Stimulated activated effector memory CD8-positive, alpha-beta T cell treated with anti-CD3 and anti-CD28 coated beads, Interleukin-12 subunit alpha, Interleukin-12 subunit beta, amount 100 ng/mL, for 72 hours (primary cell): Measurements from ENCODE around the gene HLCS.
A peak's percentile ranks its signal among the peaks of the same experiment; 100 is the strongest.

ENCODE experiments used
- ATAC-seq: fragments of 150-1000 bp; cut with Tn5 transposase; 2 replicates; pipeline ENCODE4 v1.10.0; 2021
- DNase-seq, 2 donors: peaks; one replicate each; pipeline ENCODE4 v3.0.0; 2021 to 2022; ENCODE audit warnings: low spot score in 2 of 2
- H3K27ac Mint-ChIP-seq: one replicate; pipeline ENCODE4 v1.8.0; 2022; ENCODE audit warnings: mild to moderate bottlenecking, mixed read lengths
- H3K36me3 Mint-ChIP-seq: one replicate; pipeline ENCODE4 v1.8.0; 2022; ENCODE audit warnings: mild to moderate bottlenecking, mixed read lengths
- H3K4me1 Mint-ChIP-seq: one replicate; pipeline ENCODE4 v1.8.0; 2022; ENCODE audit warnings: mixed read lengths
- H3K4me3 Mint-ChIP-seq: one replicate; pipeline ENCODE4 v1.8.0; 2022; ENCODE audit warnings: mild to moderate bottlenecking, mixed read lengths
- H3K9me3 Mint-ChIP-seq: one replicate; pipeline ENCODE4 v1.8.0; 2022; ENCODE audit warnings: mixed read lengths

The HLCS gene

GRCh38 chr21:36915696-36916245 lies 50.7 kb downstream of the HLCS start:
- ATAC-seq = no peak
- no peak overlapping the region for H3K27ac Mint-ChIP-seq
- no peaks in the 10 kb centered on the region for H3K36me3 Mint-ChIP-seq
- H3K4me3 Mint-ChIP-seq = no peak overlapping the region
- H3K4me1 Mint-ChIP-seq = peaks cover 32% of the 10 kb centered on the region
- no peak for DNase-seq
- no peaks in the 10 kb centered on the region for H3K9me3 Mint-ChIP-seq

- H3K4me3 Mint-ChIP-seq = no peak overlapping the region
- peaks cover 34% of the 10 kb centered on the region for H3K4me1 Mint-ChIP-seq
- no peaks in the 10 kb centered on the region for H3K9me3 Mint-ChIP-seq
- ATAC-seq (no peak), DNase-seq (no peak)
- H3K27ac Mint-ChIP-seq = no peak overlapping the region
- H3K36me3 Mint-ChIP-seq = peaks cover 2% of the 10 kb centered on the region
These were observed 51.3 kb downstream of the HLCS start for GRCh38 chr21:36915014-36915695.

GRCh38 chr21:36914244-36915013 lies 52.0 kb downstream of the HLCS start:
- ATAC-seq = no peak
- H3K4me1 Mint-ChIP-seq = peaks cover 41% of the 10 kb centered on the region
- H3K36me3 Mint-ChIP-seq = peaks cover 8% of the 10 kb centered on the region
- H3K9me3 Mint-ChIP-seq = no peaks in the 10 kb centered on the region
- H3K27ac Mint-ChIP-seq = peak overlapping the region; percentile 4
- DNase-seq = no peak
- H3K4me3 Mint-ChIP-seq = no peak overlapping the region

- ATAC-seq (no peak), DNase-seq (no peak)
- H3K4me1 Mint-ChIP-seq = peaks cover 42% of the 10 kb centered on the region
- H3K9me3 Mint-ChIP-seq = no peaks in the 10 kb centered on the region
- H3K4me3 Mint-ChIP-seq = no peak overlapping the region
- H3K27ac Mint-ChIP-seq = peak overlapping the region; percentile 99
- peaks cover 10% of the 10 kb centered on the region for H3K36me3 Mint-ChIP-seq
These were observed 53.0 kb downstream of the HLCS start for GRCh38 chr21:36913247-36914169.

- no peak for DNase-seq
- peak overlapping the region; percentile 99 for H3K27ac Mint-ChIP-seq
These were observed 55.7 kb downstream of the HLCS start for GRCh38 chr21:36910581-36911307.

GRCh38 chr21:36909901-36910561 lies 56.4 kb downstream of the HLCS start:
- peak in 1 of 2 donors; percentile 65 for DNase-seq
- Mint-ChIP-seq H3K4me1 (peaks cover 31% of the 10 kb centered on the region), H3K4me3 (peak overlapping the region; percentile 38), H3K9me3 (no peaks in the 10 kb centered on the region), H3K36me3 (peaks cover 16% of the 10 kb centered on the region), H3K27ac (peak overlapping the region; percentile 99)
- ATAC-seq = peak; percentile 96

More at GRCh38 chr21:36910581-36911307, 55.7 kb downstream of the HLCS start:
- Mint-ChIP-seq H3K36me3 (peaks cover 16% of the 10 kb centered on the region), H3K4me3 (no peak overlapping the region), H3K9me3 (no peaks in the 10 kb centered on the region), H3K4me1 (peaks cover 31% of the 10 kb centered on the region)
- ATAC-seq = no peak

GRCh38 chr21:36909423-36909822 lies 57.0 kb downstream of the HLCS start:
- ATAC-seq (peak; percentile 52), DNase-seq (no peak)
- Mint-ChIP-seq H3K4me1 (peaks cover 37% of the 10 kb centered on the region), H3K9me3 (no peaks in the 10 kb centered on the region), H3K27ac (peak overlapping the region; percentile 99), H3K36me3 (peaks cover 16% of the 10 kb centered on the region), H3K4me3 (peak overlapping the region; percentile 38)

GRCh38 chr21:36908260-36908908 lies 58.1 kb downstream of the HLCS start:
- Mint-ChIP-seq H3K4me3 (no peak overlapping the region), H3K36me3 (peaks cover 16% of the 10 kb centered on the region), H3K4me1 (peaks cover 41% of the 10 kb centered on the region), H3K27ac (peak overlapping the region; percentile 99), H3K9me3 (no peaks in the 10 kb centered on the region)
- DNase-seq (no peak), ATAC-seq (no peak)

- DNase-seq (no peak), ATAC-seq (peak; percentile 78)
- Mint-ChIP-seq H3K4me3 (no peak overlapping the region), H3K36me3 (peaks cover 14% of the 10 kb centered on the region), H3K27ac (peak overlapping the region; percentile 79), H3K9me3 (no peaks in the 10 kb centered on the region), H3K4me1 (peaks cover 50% of the 10 kb centered on the region)
These were observed 62.3 kb downstream of the HLCS start for GRCh38 chr21:36904093-36904666.

GRCh38 chr21:36902793-36903192 lies 63.7 kb downstream of the HLCS start:
- peak overlapping the region; percentile 4 for H3K4me3 Mint-ChIP-seq
- peaks cover 50% of the 10 kb centered on the region for H3K4me1 Mint-ChIP-seq
- DNase-seq (no peak), ATAC-seq (peak; percentile 89)
- peak overlapping the region; percentile 79 for H3K27ac Mint-ChIP-seq
- H3K9me3 Mint-ChIP-seq = no peaks in the 10 kb centered on the region
- H3K36me3 Mint-ChIP-seq = peaks cover 6% of the 10 kb centered on the region

- ATAC-seq = no peak
- no peak for DNase-seq
- Mint-ChIP-seq H3K36me3 (peaks cover 6% of the 10 kb centered on the region), H3K4me3 (peak overlapping the region; percentile 4), H3K27ac (peak overlapping the region; percentile 79), H3K9me3 (no peaks in the 10 kb centered on the region), H3K4me1 (peaks cover 50% of the 10 kb centered on the region)
These were observed 64.1 kb downstream of the HLCS start for GRCh38 chr21:36902331-36902730.

- H3K9me3 Mint-ChIP-seq = no peaks in the 10 kb centered on the region
- DNase-seq = no peak
These were observed 64.9 kb downstream of the HLCS start for GRCh38 chr21:36901575-36901974.

GRCh38 chr21:36893581-36893980 lies 72.9 kb downstream of the HLCS start:
- no peak for ATAC-seq
- H3K4me1 Mint-ChIP-seq = peaks cover 10% of the 10 kb centered on the region
- no peak for DNase-seq
- H3K9me3 Mint-ChIP-seq = no peaks in the 10 kb centered on the region
- H3K4me3 Mint-ChIP-seq = no peak overlapping the region
- H3K36me3 Mint-ChIP-seq = peaks cover 5% of the 10 kb centered on the region
- no peak overlapping the region for H3K27ac Mint-ChIP-seq

More at GRCh38 chr21:36901575-36901974, 64.9 kb downstream of the HLCS start:
- peak overlapping the region; percentile 79 for H3K27ac Mint-ChIP-seq
- no peak for ATAC-seq
- peaks cover 6% of the 10 kb centered on the region for H3K36me3 Mint-ChIP-seq
- H3K4me3 Mint-ChIP-seq = peak overlapping the region; percentile 4
- peaks cover 50% of the 10 kb centered on the region for H3K4me1 Mint-ChIP-seq
